SH-SY5Y (cell line): ENCODE results near the gene RXFP4.

Experiments used
- GATA2 ChIP-seq: IDR thresholded peaks from 2 replicates; pipeline ENCODE4 v1.6.1; 2011; ENCODE audit warnings: mild to moderate bottlenecking, low read depth, low read length
- GATA3 ChIP-seq: IDR thresholded peaks from 2 replicates; pipeline ENCODE4 v1.6.1; 2011; ENCODE audit warnings: low read depth, mild to moderate bottlenecking, low read length, moderate library complexity

- TF ChIP-seq GATA3 = no peak
- no peak for TF ChIP-seq GATA2
Measured at GRCh38 chr1:155934936-155935590, 6.4 kb upstream of the RXFP4 start.
